K562 (cell line): ENCODE measurements around the gene CELF4. TPM values are rescaled to one million over a fixed set of nuclear protein-coding genes. Genes with fewer than 3 reads are reported as not detected.

Experiments
- ATAC-seq: fragments of 200-7000 bp; cut with Tn5 transposase; 3 replicates; pipeline ENCODE4 v1.9.1; 2020; ENCODE audit warnings: moderate library complexity
- BruUV-seq: library from RNA; stranded (reverse); fragments of 400-500 nt; replicated peaks from 2 replicates; lab custom pipeline; 2021; lab: Mats Ljungman, UMichigan
- CTCF ChIA-PET: fragments of 300-600 bp; formaldehyde crosslinking; extraction: SDS; loops from one replicate; lab custom pipeline; 2021; ENCODE audit warnings: low intra/inter-chr PET ratio; lab: Yijun Ruan, JAX
- POLR2A ChIA-PET: fragments of 300-600, 350-650 bp; sonication (Branson Sonifier 250); formaldehyde crosslinking; extraction: SDS; loops from one replicate; lab custom pipeline; 2021; ENCODE audit warnings: antibody characterized with exemption, inconsistent platforms; lab: Yijun Ruan, JAX
- DNase-seq, 4 experiments: peaks; one replicate each; pipeline versions ENCODE4 v3.0.0 to v3.0.0-alpha.2; 2011 to 2018; ENCODE audit warnings: low spot score in 3 of 4, mixed read lengths in 3 of 4; ENCODE audit errors: extremely low read depth in 1 of 4
- FAIRE-seq: peaks from 2 replicates; lab custom pipeline; 2011; peaks lifted over from hg19 to GRCh38; lab: Jason Lieb, UNC
- H2AFZ ChIP-seq: 2 replicates; pipeline ENCODE4 v1.6.0; 2011; ENCODE audit warnings: low read depth, low read length, control low read depth, inconsistent platforms
- H3K27ac ChIP-seq: fragments of 200-600 bp; 3 replicates; pipeline ENCODE4 v1.8.0; 2011; ENCODE audit warnings: low read depth, mild to moderate bottlenecking, control low read depth, inconsistent platforms, low read length, moderate library complexity, mixed read lengths; ENCODE audit errors: extremely low read depth
- H3K27me3 ChIP-seq, 2 experiments: fragments of 300-600 bp in 1 of 2; 2 replicates in 1 of 2; 3 replicates in 1 of 2; pipeline versions ENCODE4 v1.6.0 to v1.8.0; 2011; ENCODE audit warnings: inconsistent platforms in 2 of 2, low read length in 2 of 2, mild to moderate bottlenecking in 1 of 2, mixed read lengths in 1 of 2, moderate library complexity in 1 of 2; ENCODE audit not compliant: control insufficient read depth in 2 of 2, insufficient read depth in 2 of 2
- H3K36me3 ChIP-seq: fragments of 300-600 bp; 3 replicates; pipeline ENCODE4 v1.8.0; 2011; ENCODE audit warnings: mild to moderate bottlenecking, low read length, inconsistent platforms; ENCODE audit not compliant: control insufficient read depth, insufficient read depth
- H3K4me1 ChIP-seq, 2 experiments: fragments of 200-600 bp in 1 of 2; replicated peaks in 1 of 2; 2 replicates in 1 of 2; 3 replicates in 1 of 2; pipeline versions ENCODE4 v1.5.1 to v1.8.0; 2011; ENCODE audit warnings: inconsistent platforms in 2 of 2, low read length in 2 of 2, mild to moderate bottlenecking in 1 of 2, mixed read lengths in 1 of 2, moderate library complexity in 1 of 2; ENCODE audit not compliant: control insufficient read depth in 2 of 2, insufficient read depth in 2 of 2
- H3K4me2 ChIP-seq: 2 replicates; pipeline ENCODE4 v1.6.1; 2011; ENCODE audit warnings: low read length, control low read depth, inconsistent platforms, mixed read lengths; ENCODE audit not compliant: insufficient read depth
- H3K4me3 ChIP-seq: fragments of 200-600 bp; sonication (generic), shearing (Covaris generic); 2 replicates; pipeline ENCODE4 v1.5.1; 2016; ENCODE audit warnings: control low read depth, inconsistent platforms
- H3K79me2 ChIP-seq: fragments of 200-600 bp; 3 replicates; pipeline ENCODE4 v1.8.0; 2011; ENCODE audit warnings: low read length, inconsistent platforms; ENCODE audit not compliant: control insufficient read depth, insufficient read depth
- H3K9ac ChIP-seq, 2 experiments: 2 replicates each; pipeline versions ENCODE4 v1.6.0 to v1.6.1; 2011; ENCODE audit warnings: low read depth in 2 of 2, low read length in 2 of 2, control low read depth in 1 of 2, inconsistent platforms in 1 of 2, mild to moderate bottlenecking in 1 of 2, mixed read lengths in 1 of 2; ENCODE audit not compliant: insufficient read depth in 1 of 2
- H3K9me1 ChIP-seq: one replicate; pipeline ENCODE4 v1.6.0; 2011; ENCODE audit warnings: inconsistent platforms, mild to moderate bottlenecking, low read length, moderate library complexity; ENCODE audit not compliant: control insufficient read depth, insufficient read depth
- H3K9me3 ChIP-seq: replicated peaks from 2 replicates; pipeline ENCODE4 v1.5.1; 2011; ENCODE audit warnings: low read depth, low read length, inconsistent platforms; ENCODE audit not compliant: control insufficient read depth, insufficient read depth
- H4K20me1 ChIP-seq: replicated peaks from 2 replicates; pipeline ENCODE4 v1.6.1; 2011; ENCODE audit warnings: low read length, inconsistent platforms, mixed read lengths; ENCODE audit not compliant: control insufficient read depth, insufficient read depth
- ARID2 ChIP-seq: fragments of 450-650 bp; IDR thresholded peaks from 2 replicates; pipeline ENCODE4 v1.6.1; 2017; ENCODE audit warnings: antibody characterized with exemption, mild to moderate bottlenecking
- EP400 ChIP-seq: fragments of 450-650 bp; IDR thresholded peaks from 2 replicates; pipeline ENCODE4 v1.6.1; 2017; ENCODE audit warnings: antibody characterized with exemption, mild to moderate bottlenecking, moderate library complexity
- FOXA1 ChIP-seq: fragments of 450-650 bp; IDR thresholded peaks from 2 replicates; pipeline ENCODE4 v1.6.1; 2016; ENCODE audit warnings: mild to moderate bottlenecking, borderline replicate concordance
- HDAC6 ChIP-seq: IDR thresholded peaks from 2 replicates; pipeline ENCODE4 v1.6.1; 2012; ENCODE audit warnings: low read depth, mild to moderate bottlenecking, control low read depth, inconsistent platforms, low read length, moderate library complexity
- MBD2 ChIP-seq: sonication (generic); IDR thresholded peaks from 2 replicates; pipeline ENCODE4 v1.6.1; 2016; ENCODE audit warnings: low read depth, borderline replicate concordance
- MEF2A ChIP-seq: IDR thresholded peaks from 2 replicates; pipeline ENCODE4 v1.6.1; 2011; ENCODE audit warnings: low read depth, mild to moderate bottlenecking, low read length, moderate library complexity; ENCODE audit not compliant: control insufficient read depth
- MTA2 ChIP-seq: fragments of 450-650 bp; IDR thresholded peaks from 2 replicates; pipeline ENCODE4 v1.6.1; 2016; ENCODE audit warnings: low read depth
- PHF8 ChIP-seq: fragments of 200-600 bp; sonication (generic); IDR thresholded peaks from 2 replicates; pipeline ENCODE4 v1.6.1; 2012; ENCODE audit warnings: mixed run types, mild to moderate bottlenecking, inconsistent platforms, low read length, moderate library complexity, borderline replicate concordance
- PTTG1 ChIP-seq: fragments of 450-650 bp; IDR thresholded peaks from 2 replicates; pipeline ENCODE4 v1.6.1; 2016; ENCODE audit warnings: low read depth, mild to moderate bottlenecking, missing genetic modification characterization, missing compliant biosample characterization
- PURB ChIP-seq: sonication (generic); formaldehyde crosslinking; IDR thresholded peaks from 2 replicates; pipeline ENCODE4 v1.9.0; 2021; ENCODE audit warnings: low read depth, mild to moderate bottlenecking, missing genetic modification reagents
- WGBS: fragments of 100-300 bp; shearing (Covaris generic); methylation state at CpG from one replicate; pipeline ENCODE4 v1.1.6; 2016; ENCODE audit warnings: low coverage, mixed read lengths; ENCODE audit not compliant: insufficient coverage; ENCODE audit errors: missing lambda C conversion rate; 5-methylcytosine and 5-hydroxymethylcytosine counted together
- in situ Hi-C: fragments of 300-500 bp; cut with MboI; formaldehyde crosslinking; loops from 4 replicates; pipeline ENCODE4 v1.15.0; 2018; ENCODE audit warnings: inconsistent platforms, mixed read lengths
- intact Hi-C: fragments of 100-400 bp; cut with micrococcal nuclease; formaldehyde crosslinking; loops from 2 replicates; pipeline ENCODE4 v1.14.2; 2022
- polyA plus RNA-seq, 8 experiments: library from polyadenylated mRNA; depleted of rRNA in 4 of 8; stranded (reverse) in 5 of 8; unstranded in 3 of 8; fragments of >200 nt; fragmentation: Nextera tagmentation in 2 of 8; fragmentation: Illumina TruSeq in 1 of 8; extraction: Ambion mirVana in 2 of 8; extraction: Trizol in 1 of 8; gene quantifications; 2 replicates each; pipeline versions ENCODE4 v1.2.1 to v1.2.3, GENCODE V29; 2011 to 2014; ENCODE audit warnings: inconsistent platforms in 1 of 8, missing spikeins in 1 of 8
- total RNA-seq, 7 experiments: library from RNA; depleted of rRNA in 6 of 7; stranded (reverse); fragments of >200 nt in 6 of 7; fragmentation: Illumina TruSeq in 2 of 7; extraction: Trizol in 2 of 7; gene quantifications; 2 replicates each; pipeline versions ENCODE4 v1.2.1 to v1.2.3, GENCODE V29; 2011 to 2021; ENCODE audit warnings: low replicate concordance in 1 of 7
- TF ChIP-seq, protein P1 (sequence below): sonication (generic); formaldehyde crosslinking; IDR thresholded peaks from 2 replicates; pipeline ENCODE4 v1.8.0; 2023; ENCODE audit warnings: missing genetic modification reagents, mild to moderate bottlenecking, borderline replicate concordance

CELF4 gene
- total and polyA plus RNA-seq, 9 of the 15 experiments (the other 6 are each of a cell fraction or from before 2014, with no cell fraction given): 0.04 to 0.24 (median 0.07) TPM; not detected in 3

DNA sequence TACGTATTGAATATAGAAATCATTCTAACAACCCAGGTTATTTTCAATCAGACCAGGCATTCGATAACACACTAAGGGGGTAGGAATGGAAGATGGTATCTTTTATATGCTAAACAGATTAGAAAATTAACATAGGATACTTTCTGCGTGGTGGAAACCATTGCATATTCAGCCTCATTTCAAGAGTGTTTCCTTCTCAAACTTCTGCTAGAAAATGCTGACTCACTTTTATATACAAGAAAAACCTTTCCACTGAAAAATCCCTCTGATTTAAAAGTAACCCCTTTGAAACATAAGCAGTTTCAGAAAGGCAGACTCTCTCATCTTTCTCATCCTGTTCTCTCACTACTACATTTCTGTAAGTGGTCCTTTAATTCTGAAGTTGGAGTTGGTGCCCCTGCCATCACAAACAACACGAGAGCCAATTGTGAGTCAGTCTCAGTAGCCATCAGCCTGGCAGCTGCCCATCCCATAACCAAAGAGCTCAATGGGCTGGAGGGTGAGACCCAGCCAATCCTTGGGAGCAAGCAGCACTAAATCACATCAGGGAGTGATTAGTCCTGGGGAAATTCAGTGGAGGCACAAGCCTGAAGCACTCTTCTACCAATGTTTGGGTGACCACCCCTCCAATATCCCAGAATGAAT is 343.1 kb downstream of the CELF4 start (continued):
- TF ChIP-seq, protein P1, sequence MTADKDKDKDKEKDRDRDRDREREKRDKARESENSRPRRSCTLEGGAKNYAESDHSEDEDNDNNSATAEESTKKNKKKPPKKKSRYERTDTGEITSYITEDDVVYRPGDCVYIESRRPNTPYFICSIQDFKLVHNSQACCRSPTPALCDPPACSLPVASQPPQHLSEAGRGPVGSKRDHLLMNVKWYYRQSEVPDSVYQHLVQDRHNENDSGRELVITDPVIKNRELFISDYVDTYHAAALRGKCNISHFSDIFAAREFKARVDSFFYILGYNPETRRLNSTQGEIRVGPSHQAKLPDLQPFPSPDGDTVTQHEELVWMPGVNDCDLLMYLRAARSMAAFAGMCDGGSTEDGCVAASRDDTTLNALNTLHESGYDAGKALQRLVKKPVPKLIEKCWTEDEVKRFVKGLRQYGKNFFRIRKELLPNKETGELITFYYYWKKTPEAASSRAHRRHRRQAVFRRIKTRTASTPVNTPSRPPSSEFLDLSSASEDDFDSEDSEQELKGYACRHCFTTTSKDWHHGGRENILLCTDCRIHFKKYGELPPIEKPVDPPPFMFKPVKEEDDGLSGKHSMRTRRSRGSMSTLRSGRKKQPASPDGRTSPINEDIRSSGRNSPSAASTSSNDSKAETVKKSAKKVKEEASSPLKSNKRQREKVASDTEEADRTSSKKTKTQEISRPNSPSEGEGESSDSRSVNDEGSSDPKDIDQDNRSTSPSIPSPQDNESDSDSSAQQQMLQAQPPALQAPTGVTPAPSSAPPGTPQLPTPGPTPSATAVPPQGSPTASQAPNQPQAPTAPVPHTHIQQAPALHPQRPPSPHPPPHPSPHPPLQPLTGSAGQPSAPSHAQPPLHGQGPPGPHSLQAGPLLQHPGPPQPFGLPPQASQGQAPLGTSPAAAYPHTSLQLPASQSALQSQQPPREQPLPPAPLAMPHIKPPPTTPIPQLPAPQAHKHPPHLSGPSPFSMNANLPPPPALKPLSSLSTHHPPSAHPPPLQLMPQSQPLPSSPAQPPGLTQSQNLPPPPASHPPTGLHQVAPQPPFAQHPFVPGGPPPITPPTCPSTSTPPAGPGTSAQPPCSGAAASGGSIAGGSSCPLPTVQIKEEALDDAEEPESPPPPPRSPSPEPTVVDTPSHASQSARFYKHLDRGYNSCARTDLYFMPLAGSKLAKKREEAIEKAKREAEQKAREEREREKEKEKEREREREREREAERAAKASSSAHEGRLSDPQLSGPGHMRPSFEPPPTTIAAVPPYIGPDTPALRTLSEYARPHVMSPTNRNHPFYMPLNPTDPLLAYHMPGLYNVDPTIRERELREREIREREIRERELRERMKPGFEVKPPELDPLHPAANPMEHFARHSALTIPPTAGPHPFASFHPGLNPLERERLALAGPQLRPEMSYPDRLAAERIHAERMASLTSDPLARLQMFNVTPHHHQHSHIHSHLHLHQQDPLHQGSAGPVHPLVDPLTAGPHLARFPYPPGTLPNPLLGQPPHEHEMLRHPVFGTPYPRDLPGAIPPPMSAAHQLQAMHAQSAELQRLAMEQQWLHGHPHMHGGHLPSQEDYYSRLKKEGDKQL (CRISPR knock-in tag): no peak
- TF ChIP-seq HDAC6: no peak
- TF ChIP-seq MBD2: no peak

DNA sequence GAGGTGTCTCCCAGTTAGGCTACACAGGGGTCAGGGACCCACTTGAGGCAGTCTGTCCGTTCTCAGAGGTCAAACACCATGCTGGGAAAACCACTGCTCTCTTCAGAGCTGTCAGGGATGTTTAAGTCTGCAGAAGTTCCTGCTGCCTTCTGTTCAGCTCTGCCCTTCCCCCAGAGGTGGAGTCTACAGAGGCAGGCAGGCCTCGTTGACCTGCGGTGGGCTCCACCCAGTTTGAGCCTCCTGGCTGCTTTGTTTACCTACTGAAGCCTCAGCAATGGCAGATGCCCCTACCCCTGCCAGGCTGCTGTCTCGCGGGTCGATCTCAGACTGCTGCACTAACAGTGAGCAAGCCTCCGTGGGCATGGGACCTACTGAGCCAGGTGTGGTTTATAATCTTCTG is 346.3 kb downstream of the CELF4 start:
- no peaks in the 10 kb centered on the region for H3K4me1 ChIP-seq
- no peak for DNase-seq
- no peak overlapping the region for H3K4me3 ChIP-seq
- no peak overlapping the region for H2AFZ ChIP-seq
- no peak overlapping the region for H3K9ac ChIP-seq
- H3K9me3 ChIP-seq: no peaks in the 10 kb centered on the region
- no peak for FAIRE-seq
- no peak overlapping the region for H3K4me2 ChIP-seq
- H3K9me1 ChIP-seq: no peaks in the 10 kb centered on the region
- intact Hi-C loops: no loop called here
- H3K36me3 ChIP-seq: no peaks in the 10 kb centered on the region
- no peaks in the 10 kb centered on the region for H4K20me1 ChIP-seq
- H3K27ac ChIP-seq: no peak overlapping the region
- POLR2A ChIA-PET: no interaction called here
- ATAC-seq: no peak
- TF ChIP-seq PURB (CRISPR knock-in tag) (no peak), PHF8 (no peak), MEF2A (no peak), PTTG1 (tag) (no peak), EP400 (no peak), FOXA1 (no peak), ARID2 (no peak), MTA2 (no peak)
- TF ChIP-seq, all 486 proteins: peak for 0
- Histone ChIP-seq H3K79me2 (no peaks in the 10 kb centered on the region), H3K27me3 (no peaks in the 10 kb centered on the region)
- in situ Hi-C loops: no loop called here
- no TSS peak for BruUV-seq
- under 1% methylated on average over 7 of the region's 7 CpGs for WGBS
- CTCF ChIA-PET: no interaction called here
